Measurements from ENCODE around the gene NRG2.
A peak's percentile ranks its signal among the peaks of the same experiment; 100 is the strongest.

Gene NRG2

GRCh38 chr5:140056880-140057279, 13.8 kb upstream of the NRG2 start:
- no peaks in the 10 kb centered on the region for H3K4me1 ChIP-seq (ENCODE audit: control insufficient read depth, insufficient read depth, low read length)

GRCh38 chr5:140055152-140055551, 12.1 kb upstream of the NRG2 start:
- H3K27ac ChIP-seq (ENCODE audit: low read depth, low read length), result no peak overlapping the region
- no peaks in the 10 kb centered on the region for H3K4me1 ChIP-seq (ENCODE audit: control insufficient read depth, insufficient read depth, low read length)
- no peaks in the 10 kb centered on the region for H3K36me3 ChIP-seq (ENCODE audit: control insufficient read depth, insufficient read depth, low read length)
- no peaks in the 10 kb centered on the region for H3K27me3 ChIP-seq (ENCODE audit: control insufficient read depth, insufficient read depth, low read length)
- no peak overlapping the region for H3K9ac ChIP-seq (ENCODE audit: low read length)
- no peak overlapping the region for H3K4me3 ChIP-seq (ENCODE audit: low read length)

More at GRCh38 chr5:140056880-140057279, 13.8 kb upstream of the NRG2 start:
- Histone ChIP-seq H3K4me3 (ENCODE audit: low read length) (no peak overlapping the region), H3K27ac (ENCODE audit: low read depth, low read length) (no peak overlapping the region), H3K9ac (ENCODE audit: low read length) (no peak overlapping the region), H3K36me3 (ENCODE audit: control insufficient read depth, insufficient read depth, low read length) (no peaks in the 10 kb centered on the region), H3K27me3 (ENCODE audit: control insufficient read depth, insufficient read depth, low read length) (peaks cover 3% of the 10 kb centered on the region)

GRCh38 chr5:140054086-140054689, 11.1 kb upstream of the NRG2 start:
- Histone ChIP-seq H3K4me1 (ENCODE audit: control insufficient read depth, insufficient read depth, low read length) (no peaks in the 10 kb centered on the region), H3K4me3 (ENCODE audit: low read length) (no peak overlapping the region), H3K9ac (ENCODE audit: low read length) (no peak overlapping the region), H3K36me3 (ENCODE audit: control insufficient read depth, insufficient read depth, low read length) (no peaks in the 10 kb centered on the region), H3K27me3 (ENCODE audit: control insufficient read depth, insufficient read depth, low read length) (no peaks in the 10 kb centered on the region), H3K27ac (ENCODE audit: low read depth, low read length) (no peak overlapping the region)

GRCh38 chr5:140051950-140052349, 8.9 kb upstream of the NRG2 start:
- H3K4me1 ChIP-seq (ENCODE audit: control insufficient read depth, insufficient read depth, low read length), result no peaks in the 10 kb centered on the region
- no peak overlapping the region for H3K9ac ChIP-seq (ENCODE audit: low read length)

GRCh38 chr5:140049713-140050112, 6.6 kb upstream of the NRG2 start:
- Histone ChIP-seq H3K4me3 (ENCODE audit: low read length) (no peak overlapping the region), H3K27me3 (ENCODE audit: control insufficient read depth, insufficient read depth, low read length) (no peaks in the 10 kb centered on the region), H3K4me1 (ENCODE audit: control insufficient read depth, insufficient read depth, low read length) (no peaks in the 10 kb centered on the region), H3K27ac (ENCODE audit: low read depth, low read length) (no peak overlapping the region), H3K9ac (ENCODE audit: low read length) (no peak overlapping the region), H3K36me3 (ENCODE audit: control insufficient read depth, insufficient read depth, low read length) (no peaks in the 10 kb centered on the region)

More at GRCh38 chr5:140051950-140052349, 8.9 kb upstream of the NRG2 start:
- H3K4me3 ChIP-seq (ENCODE audit: low read length), result no peak overlapping the region
- H3K27ac ChIP-seq (ENCODE audit: low read depth, low read length), result no peak overlapping the region
- H3K36me3 ChIP-seq (ENCODE audit: control insufficient read depth, insufficient read depth, low read length), result no peaks in the 10 kb centered on the region
- H3K27me3 ChIP-seq (ENCODE audit: control insufficient read depth, insufficient read depth, low read length), result no peaks in the 10 kb centered on the region

- Histone ChIP-seq H3K9ac (ENCODE audit: low read length) (no peak overlapping the region), H3K27ac (ENCODE audit: low read depth, low read length) (no peak overlapping the region), H3K27me3 (ENCODE audit: control insufficient read depth, insufficient read depth, low read length) (no peaks in the 10 kb centered on the region), H3K4me3 (ENCODE audit: low read length) (no peak overlapping the region), H3K36me3 (ENCODE audit: control insufficient read depth, insufficient read depth, low read length) (no peaks in the 10 kb centered on the region), H3K4me1 (ENCODE audit: control insufficient read depth, insufficient read depth, low read length) (no peaks in the 10 kb centered on the region)
These were observed 6.1 kb upstream of the NRG2 start for GRCh38 chr5:140049205-140049604.

GRCh38 chr5:140044041-140044440, 942 bp upstream of the NRG2 start:
- Histone ChIP-seq H3K27ac (ENCODE audit: low read depth, low read length) (no peak overlapping the region), H3K4me1 (ENCODE audit: control insufficient read depth, insufficient read depth, low read length) (peaks cover 7% of the 10 kb centered on the region), H3K27me3 (ENCODE audit: control insufficient read depth, insufficient read depth, low read length) (peaks cover 3% of the 10 kb centered on the region), H3K9ac (ENCODE audit: low read length) (no peak overlapping the region), H3K36me3 (ENCODE audit: control insufficient read depth, insufficient read depth, low read length) (no peaks in the 10 kb centered on the region), H3K4me3 (ENCODE audit: low read length) (no peak overlapping the region)

GRCh38 chr5:140043508-140043872, 391 bp upstream of the NRG2 start:
- Histone ChIP-seq H3K27ac (ENCODE audit: low read depth, low read length) (peak overlapping the region; percentile 46), H3K9ac (ENCODE audit: low read length) (no peak overlapping the region), H3K27me3 (ENCODE audit: control insufficient read depth, insufficient read depth, low read length) (peaks cover 3% of the 10 kb centered on the region)

GRCh38 chr5:140042393-140042642, 781 bp downstream of the NRG2 start:
- Histone ChIP-seq H3K36me3 (ENCODE audit: control insufficient read depth, insufficient read depth, low read length) (no peaks in the 10 kb centered on the region), H3K9ac (ENCODE audit: low read length) (peak overlapping the region; percentile 1), H3K4me3 (ENCODE audit: low read length) (peak overlapping the region; percentile 78), H3K27me3 (ENCODE audit: control insufficient read depth, insufficient read depth, low read length) (peaks cover 3% of the 10 kb centered on the region), H3K4me1 (ENCODE audit: control insufficient read depth, insufficient read depth, low read length) (peaks cover 10% of the 10 kb centered on the region), H3K27ac (ENCODE audit: low read depth, low read length) (peak overlapping the region; percentile 77)

More at GRCh38 chr5:140043508-140043872, 391 bp upstream of the NRG2 start:
- no peaks in the 10 kb centered on the region for H3K36me3 ChIP-seq (ENCODE audit: control insufficient read depth, insufficient read depth, low read length)
- H3K4me3 ChIP-seq (ENCODE audit: low read length), result peak overlapping the region; percentile 78
- H3K4me1 ChIP-seq (ENCODE audit: control insufficient read depth, insufficient read depth, low read length), result peaks cover 7% of the 10 kb centered on the region

GRCh38 chr5:140041492-140042392, 1.4 kb downstream of the NRG2 start:
- H3K27ac ChIP-seq (ENCODE audit: low read depth, low read length), result peak overlapping the region; percentile 77
- peak overlapping the region; percentile 45 for H3K9ac ChIP-seq (ENCODE audit: low read length)
- peak overlapping the region; percentile 78 for H3K4me3 ChIP-seq (ENCODE audit: low read length)
- H3K4me1 ChIP-seq (ENCODE audit: control insufficient read depth, insufficient read depth, low read length), result peaks cover 10% of the 10 kb centered on the region
- H3K27me3 ChIP-seq (ENCODE audit: control insufficient read depth, insufficient read depth, low read length), result peaks cover 3% of the 10 kb centered on the region
- H3K36me3 ChIP-seq (ENCODE audit: control insufficient read depth, insufficient read depth, low read length), result no peaks in the 10 kb centered on the region

GRCh38 chr5:140041099-140041491, 2.0 kb downstream of the NRG2 start:
- H3K4me3 ChIP-seq (ENCODE audit: low read length), result peak overlapping the region; percentile 53
- H3K27ac ChIP-seq (ENCODE audit: low read depth, low read length), result peak overlapping the region; percentile 77
- H3K4me1 ChIP-seq (ENCODE audit: control insufficient read depth, insufficient read depth, low read length), result peaks cover 10% of the 10 kb centered on the region
- no peak overlapping the region for H3K9ac ChIP-seq (ENCODE audit: low read length)
- H3K36me3 ChIP-seq (ENCODE audit: control insufficient read depth, insufficient read depth, low read length), result no peaks in the 10 kb centered on the region
- H3K27me3 ChIP-seq (ENCODE audit: control insufficient read depth, insufficient read depth, low read length), result peaks cover 3% of the 10 kb centered on the region

- Histone ChIP-seq H3K9ac (ENCODE audit: low read length) (no peak overlapping the region), H3K4me1 (ENCODE audit: control insufficient read depth, insufficient read depth, low read length) (peaks cover 10% of the 10 kb centered on the region), H3K36me3 (ENCODE audit: control insufficient read depth, insufficient read depth, low read length) (no peaks in the 10 kb centered on the region), H3K27ac (ENCODE audit: low read depth, low read length) (peak overlapping the region; percentile 37), H3K27me3 (ENCODE audit: control insufficient read depth, insufficient read depth, low read length) (peaks cover 3% of the 10 kb centered on the region), H3K4me3 (ENCODE audit: low read length) (peak overlapping the region; percentile 29)
These were observed 2.7 kb downstream of the NRG2 start for GRCh38 chr5:140040358-140040757.

- peaks cover 10% of the 10 kb centered on the region for H3K4me1 ChIP-seq (ENCODE audit: control insufficient read depth, insufficient read depth, low read length)
- H3K9ac ChIP-seq (ENCODE audit: low read length), result no peak overlapping the region
- H3K4me3 ChIP-seq (ENCODE audit: low read length), result no peak overlapping the region
These were observed 3.5 kb downstream of the NRG2 start for GRCh38 chr5:140039561-140039960.

More at GRCh38 chr5:140039561-140039960, 3.5 kb downstream of the NRG2 start:
- no peaks in the 10 kb centered on the region for H3K36me3 ChIP-seq (ENCODE audit: control insufficient read depth, insufficient read depth, low read length)
- H3K27me3 ChIP-seq (ENCODE audit: control insufficient read depth, insufficient read depth, low read length), result peaks cover 3% of the 10 kb centered on the region
- peak overlapping the region; percentile 3 for H3K27ac ChIP-seq (ENCODE audit: low read depth, low read length)

Data from rectal smooth muscle tissue (tissue), 1 donor.